Fibroblast of skin of right biceps (primary cell): ENCODE data around the gene P2RX7.
"Not testable (repeated sequence)": the region's sequence is repeated elsewhere in the genome, so short reads cannot be mapped to it uniquely, and the experiment has no call there.

Experiments used
- DNase-seq: peaks from one replicate; pipeline ENCODE4 v3.0.0-alpha.2; 2013

Gene P2RX7

DNA sequence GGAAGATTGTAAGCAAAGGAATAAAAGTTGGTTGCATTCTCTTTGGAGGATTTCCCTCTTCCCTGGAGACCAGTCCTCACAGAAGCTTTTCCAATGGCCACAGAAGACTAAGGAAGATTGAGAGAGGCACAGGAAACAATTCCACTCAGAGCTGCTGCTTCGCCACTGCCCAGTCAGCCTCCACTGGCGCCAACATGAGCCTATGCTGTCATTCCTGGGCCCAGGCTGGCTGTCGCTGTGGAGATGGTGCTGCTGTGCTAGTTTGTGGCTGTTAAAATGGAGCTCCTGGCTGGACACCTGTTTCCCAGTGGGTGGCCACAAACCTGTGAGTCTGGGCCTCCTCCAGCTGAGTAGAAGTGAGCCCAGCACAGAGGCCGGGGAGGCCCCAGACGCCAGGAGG, 6.6 kb downstream of the P2RX7 start:
- no peak for DNase-seq

GRCh38 chr12:121142171-121142950, 9.7 kb downstream of the P2RX7 start:
- DNase-seq, result no peak

GRCh38 chr12:121144416-121144914, 11.8 kb downstream of the P2RX7 start:
- peak; percentile 26 for DNase-seq

GRCh38 chr12:121145221-121145620, 12.5 kb downstream of the P2RX7 start:
- peak; percentile 26 for DNase-seq

DNA sequence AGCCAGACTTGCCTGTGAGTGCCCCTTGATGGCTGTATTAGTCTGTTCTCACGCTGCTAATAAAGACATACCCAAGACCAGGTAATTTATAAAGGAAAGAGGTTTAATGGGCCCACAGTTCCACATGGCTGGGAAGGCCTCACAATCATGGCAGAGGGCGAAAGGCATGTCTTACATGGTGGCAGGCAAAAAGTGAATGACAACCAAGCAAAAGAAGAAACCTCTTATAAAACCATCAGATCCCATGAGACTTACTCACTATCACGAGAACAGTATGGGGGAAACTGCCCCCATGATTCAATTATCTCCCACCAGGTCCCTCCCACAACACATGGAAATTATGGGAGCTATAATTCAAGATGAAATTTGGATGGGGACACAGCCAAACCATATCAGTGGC, 16.6 kb downstream of the P2RX7 start:
- not testable (repeated sequence) for DNase-seq

GRCh38 chr12:121154793-121155375, 22.2 kb downstream of the P2RX7 start:
- no peak for DNase-seq

- DNase-seq, result no peak
These were observed 23.7 kb downstream of the P2RX7 start for GRCh38 chr12:121156365-121156764.

GRCh38 chr12:121158085-121158484, 25.4 kb downstream of the P2RX7 start:
- DNase-seq, result no peak

DNA sequence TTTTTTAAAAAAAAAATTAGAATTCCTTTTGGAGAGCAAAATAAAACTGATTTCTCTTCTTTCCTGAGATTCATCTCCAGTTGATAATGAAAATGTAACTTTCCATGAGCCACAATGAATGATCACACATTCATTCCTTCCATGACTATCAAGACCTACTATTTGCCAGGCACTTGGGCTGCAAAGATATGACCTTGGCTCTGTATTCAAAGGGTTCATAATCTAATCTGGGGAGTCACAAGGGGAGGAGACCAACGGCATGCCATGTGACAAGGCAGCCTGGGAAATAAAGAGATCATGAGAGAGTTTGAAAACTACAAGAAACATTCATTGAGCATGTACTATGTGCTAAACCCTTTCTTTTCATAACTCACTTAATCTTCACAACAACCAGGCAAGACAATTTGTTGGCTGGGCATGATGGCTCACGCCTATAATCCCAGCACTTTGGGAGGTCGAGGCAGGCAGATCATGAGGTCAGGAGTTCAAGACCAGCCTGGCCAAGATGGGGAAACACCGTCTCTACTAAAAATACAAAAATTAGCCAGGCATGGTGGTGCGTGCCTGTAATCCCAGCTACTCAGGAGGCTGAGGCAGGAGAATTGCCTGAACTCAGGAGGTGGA, 26.2 kb downstream of the P2RX7 start:
- DNase-seq, result not testable (repeated sequence)

DNA sequence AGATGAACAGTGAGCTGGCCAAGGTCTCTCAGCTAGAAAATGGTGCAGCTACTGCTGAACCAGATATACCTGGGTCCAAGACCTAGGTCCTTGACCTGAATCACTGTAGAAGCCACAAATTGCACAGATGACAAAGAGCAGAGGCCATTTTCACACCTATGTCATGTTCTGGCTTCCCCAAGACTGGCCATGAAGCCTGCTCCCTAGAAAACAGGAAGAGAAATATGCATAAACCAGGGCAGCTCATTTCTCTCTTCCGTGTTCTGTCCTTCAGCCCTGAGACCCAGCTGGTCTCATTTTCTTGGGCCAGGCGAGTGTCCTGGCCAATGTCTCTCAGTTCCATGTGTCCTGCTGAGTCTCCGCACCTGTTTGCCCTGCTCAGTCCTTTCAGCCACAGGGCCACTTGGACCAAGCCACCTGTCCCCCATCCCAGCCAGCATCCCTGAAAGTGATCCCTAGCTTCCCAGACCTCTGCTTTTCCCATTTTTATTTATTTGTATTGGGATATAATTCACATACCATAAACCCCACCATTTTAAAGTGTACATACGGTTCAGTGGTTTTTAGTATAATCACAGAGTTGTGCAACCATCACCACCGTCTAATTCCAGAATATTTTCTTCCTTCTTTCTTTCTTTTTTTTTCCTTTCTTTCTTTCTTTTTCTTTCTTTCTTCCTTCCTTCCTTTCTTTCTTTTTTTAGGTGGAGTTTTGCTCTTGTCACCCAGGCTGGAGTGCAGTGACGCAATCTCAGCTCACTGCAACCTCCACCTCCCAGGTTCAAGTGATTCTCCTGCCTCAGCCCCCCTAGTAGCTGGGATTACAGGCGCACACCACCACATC, 27.0 kb downstream of the P2RX7 start:
- DNase-seq, result no peak

DNA sequence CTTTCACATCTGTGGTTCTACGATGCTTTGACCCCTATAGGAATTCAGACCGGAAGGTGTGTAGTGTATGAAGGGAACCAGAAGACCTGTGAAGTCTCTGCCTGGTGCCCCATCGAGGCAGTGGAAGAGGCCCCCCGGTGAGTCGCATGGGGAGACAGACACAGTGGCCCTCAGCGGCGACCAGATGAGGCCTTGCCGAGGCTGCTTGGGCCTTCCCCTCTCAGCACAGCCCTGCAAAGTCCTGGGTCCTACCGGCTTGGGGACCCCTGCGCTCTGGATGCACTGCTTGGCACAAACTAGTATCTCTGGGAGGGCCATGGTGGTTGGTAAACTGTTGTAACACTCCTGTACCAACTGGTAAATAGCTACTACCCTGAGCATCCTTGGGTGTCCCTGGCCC, 29.7 kb downstream of the P2RX7 start:
- no peak for DNase-seq

- DNase-seq, result no peak
These were observed 30.3 kb downstream of the P2RX7 start for GRCh38 chr12:121162985-121163384.

- DNase-seq, result not testable (repeated sequence)
These were observed 32.2 kb downstream of the P2RX7 start for GRCh38 chr12:121164839-121165238.

GRCh38 chr12:121165316-121165715, 32.6 kb downstream of the P2RX7 start:
- DNase-seq, result no peak

DNA sequence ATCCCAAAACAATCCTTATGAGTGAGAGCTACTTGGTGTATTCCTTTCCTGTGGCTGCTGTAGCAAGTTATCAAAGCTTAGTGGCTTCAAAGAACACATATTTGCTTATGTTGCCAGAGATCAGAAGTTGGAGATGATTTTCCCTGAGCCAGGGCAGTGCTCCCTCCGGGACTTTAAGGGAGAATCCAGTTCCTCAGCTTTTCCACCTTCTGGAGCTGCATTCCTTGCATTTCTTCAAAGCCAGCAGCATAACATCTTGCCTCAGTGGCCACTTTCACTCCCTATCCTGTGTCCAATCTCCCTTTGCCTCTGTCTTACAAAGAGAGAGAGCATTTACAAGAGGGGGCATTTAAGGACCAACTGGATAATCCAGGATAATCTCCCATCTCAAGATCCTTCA, 33.7 kb downstream of the P2RX7 start:
- DNase-seq, result no peak

DNA sequence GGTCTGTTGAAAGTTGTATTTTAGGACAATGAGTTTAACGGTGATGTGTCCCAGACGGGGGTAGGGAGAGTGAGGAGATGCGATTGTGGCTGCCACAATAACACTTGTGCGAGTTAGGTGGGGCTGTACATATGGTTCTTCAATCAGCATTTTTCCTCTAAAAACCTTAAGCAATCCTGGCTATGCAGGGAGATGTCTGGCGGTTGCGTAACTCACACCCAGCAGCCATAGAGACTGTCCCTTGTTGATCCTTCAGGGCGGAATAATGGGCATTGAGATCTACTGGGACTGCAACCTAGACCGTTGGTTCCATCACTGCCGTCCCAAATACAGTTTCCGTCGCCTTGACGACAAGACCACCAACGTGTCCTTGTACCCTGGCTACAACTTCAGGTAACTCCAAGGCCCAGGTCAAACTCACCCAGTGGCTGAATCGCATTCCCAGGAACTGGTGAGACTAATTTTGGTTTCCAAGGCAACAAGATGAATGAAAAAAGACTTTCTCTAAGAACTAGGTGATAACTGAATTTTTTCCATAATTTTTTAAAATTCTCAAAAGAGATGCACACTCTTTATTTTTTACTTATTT, 34.6 kb downstream of the P2RX7 start:
- DNase-seq, result no peak

DNA sequence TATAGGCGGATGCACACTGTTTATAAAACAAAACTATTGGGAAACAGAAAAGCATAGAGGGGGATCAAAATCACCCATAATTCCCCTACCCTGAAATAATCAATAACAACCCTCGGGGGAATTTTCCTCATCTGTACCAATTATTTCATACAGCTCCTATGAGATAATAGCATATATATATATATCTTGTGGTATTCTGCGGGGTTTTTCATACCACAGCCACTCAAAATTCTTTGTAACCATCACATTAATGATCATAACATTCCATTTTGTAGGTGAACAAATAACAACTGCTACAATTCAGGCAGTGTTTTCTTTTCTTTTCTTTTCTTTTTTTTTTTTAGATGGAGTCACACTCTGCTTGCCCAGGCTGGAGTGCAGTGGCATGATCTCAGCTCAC, 35.3 kb downstream of the P2RX7 start:
- no peak for DNase-seq

DNA sequence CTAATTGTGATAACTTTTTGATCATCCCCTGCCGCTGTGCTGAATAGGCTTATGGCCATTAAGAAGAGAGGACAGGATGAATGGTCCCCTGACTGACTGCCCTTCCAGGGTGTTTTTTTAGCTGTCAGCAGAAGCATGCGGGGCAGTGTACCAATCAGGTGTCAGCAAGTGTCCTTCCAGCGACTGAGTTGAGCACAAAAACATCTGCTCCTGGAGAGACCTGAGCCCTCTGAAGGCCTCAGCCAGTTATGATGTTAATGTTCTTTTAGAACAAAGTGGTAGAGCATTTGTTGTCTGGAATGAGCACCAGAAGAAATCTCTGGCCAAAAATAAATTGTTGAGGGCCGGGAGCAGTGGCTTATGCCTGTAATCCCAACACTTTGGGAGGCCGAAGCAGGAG, 37.5 kb downstream of the P2RX7 start:
- DNase-seq, result no peak

DNA sequence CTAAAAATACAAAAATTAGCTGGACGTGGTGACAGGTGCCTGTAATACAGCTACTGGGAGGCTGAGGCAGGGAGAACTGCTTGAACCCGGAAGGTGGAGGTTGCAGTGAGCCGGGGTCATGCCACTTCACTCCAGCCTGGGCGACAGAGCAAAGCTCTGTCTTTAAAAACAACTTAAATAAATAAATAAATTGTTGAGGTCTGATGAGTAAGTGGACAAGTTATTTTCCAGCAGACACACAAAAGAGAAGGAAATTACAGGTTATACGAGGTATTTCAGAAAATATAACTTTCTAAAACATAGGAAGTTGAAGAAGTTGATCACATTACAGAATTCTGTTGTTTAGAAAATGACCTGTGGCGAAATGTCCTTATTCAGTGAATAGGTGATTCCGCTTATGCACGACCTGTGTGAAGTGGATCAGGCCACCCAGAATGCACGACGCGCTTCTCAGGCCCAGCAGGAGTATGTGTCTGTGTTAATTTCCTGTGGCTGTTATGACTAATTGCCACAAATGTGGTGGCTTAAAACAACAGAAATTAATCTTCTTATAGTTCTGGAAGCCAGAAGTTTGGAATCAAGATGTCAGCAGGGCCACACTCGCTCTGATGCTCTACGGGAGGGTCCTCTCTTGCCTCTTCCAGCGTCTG, 38.1 kb downstream of the P2RX7 start:
- peak; percentile 50 for DNase-seq

DNA sequence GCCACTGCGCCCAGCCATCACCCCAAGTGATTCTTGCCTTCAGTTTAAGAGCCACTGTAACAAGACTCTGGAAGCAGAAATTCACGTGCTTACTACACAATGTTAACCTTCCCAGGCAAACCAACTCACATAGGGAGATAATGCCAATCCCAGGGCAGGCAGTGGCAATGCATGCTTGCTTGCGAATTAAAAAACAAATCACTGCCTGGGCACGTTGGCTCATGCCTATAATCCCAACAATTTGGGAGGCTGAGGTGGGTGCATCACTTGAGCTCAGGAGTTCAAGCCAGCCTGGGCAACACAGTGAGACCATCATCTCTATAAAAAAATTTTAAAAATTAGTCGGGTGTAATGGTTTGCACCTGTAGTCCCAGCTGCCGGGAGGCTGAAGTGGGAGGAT, 39.5 kb downstream of the P2RX7 start:
- no peak for DNase-seq

DNA sequence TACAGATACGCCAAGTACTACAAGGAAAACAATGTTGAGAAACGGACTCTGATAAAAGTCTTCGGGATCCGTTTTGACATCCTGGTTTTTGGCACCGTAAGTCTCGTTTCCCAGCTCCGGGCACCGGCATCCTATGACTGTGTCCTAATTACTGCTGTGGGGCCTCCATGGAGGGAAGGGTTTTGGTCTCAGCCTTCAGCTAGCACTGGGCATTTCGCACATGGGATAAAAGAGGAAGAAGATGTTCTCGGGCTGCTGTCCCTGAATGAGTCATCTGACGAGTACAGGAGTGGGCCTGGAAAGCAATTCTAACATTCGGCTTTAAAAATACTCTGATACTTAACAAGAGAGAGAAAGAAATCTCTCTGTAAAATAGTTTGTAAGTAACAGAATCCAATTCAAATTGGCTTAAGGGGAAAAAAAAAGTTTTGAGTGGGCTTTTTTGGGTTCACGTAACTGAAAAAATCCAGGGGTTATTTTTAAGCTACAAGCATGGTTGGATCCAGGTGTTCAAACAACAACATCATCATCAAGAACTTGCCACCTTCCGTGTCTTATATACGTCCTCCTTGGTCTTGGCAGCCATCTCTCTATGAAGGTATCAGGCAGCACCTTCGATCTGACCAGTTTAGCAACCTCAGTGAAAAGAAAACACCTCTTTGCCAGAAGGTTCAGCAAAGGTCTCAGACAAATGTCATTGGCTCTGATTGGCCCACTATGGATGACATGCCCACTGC, 42.9 kb downstream of the P2RX7 start:
- DNase-seq, result no peak
